Measurements from ENCODE around the gene PER3.

PER3 gene

DNA sequence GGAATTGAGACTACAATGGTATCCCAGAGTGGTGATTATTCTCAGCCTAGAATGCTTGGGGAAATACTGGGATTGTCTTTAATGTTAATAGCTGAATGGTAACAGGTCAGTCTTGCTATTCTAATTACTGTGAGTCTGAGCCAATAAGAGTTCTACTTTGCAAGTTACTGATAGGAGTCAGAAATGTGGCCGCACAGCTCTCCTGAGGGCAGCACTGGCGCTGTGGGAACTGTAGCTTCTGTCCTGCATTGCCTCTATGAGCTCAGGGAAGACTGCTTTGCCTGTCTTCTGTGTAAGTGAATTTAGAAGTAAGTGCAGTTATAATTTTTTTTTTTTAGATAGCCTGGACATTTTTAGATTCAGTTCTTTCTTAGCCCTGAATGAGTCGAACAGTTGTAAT is 23.0 kb upstream of the PER3 start:
- H3K4me3 ChIP-seq (ENCODE audit: low read depth, low read length) = no peak overlapping the region
- H3K27ac ChIP-seq (ENCODE audit: extremely low read depth, low read depth, low read length) = no peak overlapping the region
- H3K4me1 ChIP-seq (ENCODE audit: control insufficient read depth, insufficient read depth, low read length) = no peaks in the 10 kb centered on the region
- TF ChIP-seq ZNF202 (tag by site-specific recombination; IDR thresholded peaks at IDR 0.05; ENCODE audit: borderline replicate concordance) (no peak), ZIC2 (tag by site-specific recombination; IDR thresholded peaks at IDR 0.05) (no peak), ZNF830 (tag by site-specific recombination; IDR thresholded peaks at IDR 0.05; ENCODE audit: low read depth) (no peak), ZBTB8A (tag by site-specific recombination; IDR thresholded peaks at IDR 0.05) (no peak), ZNF184 (tag by site-specific recombination; IDR thresholded peaks at IDR 0.05) (no peak), ZNF416 (tag by site-specific recombination; IDR thresholded peaks at IDR 0.05) (no peak), ZNF629 (tag by site-specific recombination; IDR thresholded peaks at IDR 0.05) (no peak), SP3 (tag by site-specific recombination; IDR thresholded peaks at IDR 0.05) (no peak), HOXC10 (CRISPR knock-in tag; IDR thresholded peaks at IDR 0.05) (no peak)
- TF ChIP-seq, protein P1, sequence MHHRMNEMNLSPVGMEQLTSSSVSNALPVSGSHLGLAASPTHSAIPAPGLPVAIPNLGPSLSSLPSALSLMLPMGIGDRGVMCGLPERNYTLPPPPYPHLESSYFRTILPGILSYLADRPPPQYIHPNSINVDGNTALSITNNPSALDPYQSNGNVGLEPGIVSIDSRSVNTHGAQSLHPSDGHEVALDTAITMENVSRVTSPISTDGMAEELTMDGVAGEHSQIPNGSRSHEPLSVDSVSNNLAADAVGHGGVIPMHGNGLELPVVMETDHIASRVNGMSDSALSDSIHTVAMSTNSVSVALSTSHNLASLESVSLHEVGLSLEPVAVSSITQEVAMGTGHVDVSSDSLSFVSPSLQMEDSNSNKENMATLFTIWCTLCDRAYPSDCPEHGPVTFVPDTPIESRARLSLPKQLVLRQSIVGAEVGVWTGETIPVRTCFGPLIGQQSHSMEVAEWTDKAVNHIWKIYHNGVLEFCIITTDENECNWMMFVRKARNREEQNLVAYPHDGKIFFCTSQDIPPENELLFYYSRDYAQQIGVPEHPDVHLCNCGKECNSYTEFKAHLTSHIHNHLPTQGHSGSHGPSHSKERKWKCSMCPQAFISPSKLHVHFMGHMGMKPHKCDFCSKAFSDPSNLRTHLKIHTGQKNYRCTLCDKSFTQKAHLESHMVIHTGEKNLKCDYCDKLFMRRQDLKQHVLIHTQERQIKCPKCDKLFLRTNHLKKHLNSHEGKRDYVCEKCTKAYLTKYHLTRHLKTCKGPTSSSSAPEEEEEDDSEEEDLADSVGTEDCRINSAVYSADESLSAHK (tag by site-specific recombination; IDR thresholded peaks at IDR 0.05) = no peak
- TF ChIP-seq, protein P2, sequence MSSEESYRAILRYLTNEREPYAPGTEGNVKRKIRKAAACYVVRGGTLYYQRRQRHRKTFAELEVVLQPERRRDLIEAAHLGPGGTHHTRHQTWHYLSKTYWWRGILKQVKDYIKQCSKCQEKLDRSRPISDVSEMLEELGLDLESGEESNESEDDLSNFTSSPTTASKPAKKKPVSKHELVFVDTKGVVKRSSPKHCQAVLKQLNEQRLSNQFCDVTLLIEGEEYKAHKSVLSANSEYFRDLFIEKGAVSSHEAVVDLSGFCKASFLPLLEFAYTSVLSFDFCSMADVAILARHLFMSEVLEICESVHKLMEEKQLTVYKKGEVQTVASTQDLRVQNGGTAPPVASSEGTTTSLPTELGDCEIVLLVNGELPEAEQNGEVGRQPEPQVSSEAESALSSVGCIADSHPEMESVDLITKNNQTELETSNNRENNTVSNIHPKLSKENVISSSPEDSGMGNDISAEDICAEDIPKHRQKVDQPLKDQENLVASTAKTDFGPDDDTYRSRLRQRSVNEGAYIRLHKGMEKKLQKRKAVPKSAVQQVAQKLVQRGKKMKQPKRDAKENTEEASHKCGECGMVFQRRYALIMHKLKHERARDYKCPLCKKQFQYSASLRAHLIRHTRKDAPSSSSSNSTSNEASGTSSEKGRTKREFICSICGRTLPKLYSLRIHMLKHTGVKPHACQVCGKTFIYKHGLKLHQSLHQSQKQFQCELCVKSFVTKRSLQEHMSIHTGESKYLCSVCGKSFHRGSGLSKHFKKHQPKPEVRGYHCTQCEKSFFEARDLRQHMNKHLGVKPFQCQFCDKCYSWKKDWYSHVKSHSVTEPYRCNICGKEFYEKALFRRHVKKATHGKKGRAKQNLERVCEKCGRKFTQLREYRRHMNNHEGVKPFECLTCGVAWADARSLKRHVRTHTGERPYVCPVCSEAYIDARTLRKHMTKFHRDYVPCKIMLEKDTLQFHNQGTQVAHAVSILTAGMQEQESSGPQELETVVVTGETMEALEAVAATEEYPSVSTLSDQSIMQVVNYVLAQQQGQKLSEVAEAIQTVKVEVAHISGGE (tag by site-specific recombination; conservative IDR thresholded peaks at IDR 0.05; ENCODE audit: low read depth) = no peak
- H3K9me3 ChIP-seq (ENCODE audit: control insufficient read depth, insufficient read depth, low read depth, low read length) = no peaks in the 10 kb centered on the region
- CTCF ChIA-PET = interaction anchor here (8.7 to 10.0 kb wide), 2 partner anchors 8 to 95 kb away, joined by 76 to 95 read pairs; no protein-coding TSS in a partner anchor
- POLR2A ChIA-PET = interaction anchor here (0.6 kb wide), 1 partner anchor 56 kb away, joined by 3 read pairs; no protein-coding TSS in a partner anchor
- H3K36me3 ChIP-seq (ENCODE audit: control insufficient read depth in 2 of 2, insufficient read depth in 1 of 2, low read length in 2 of 2) = peaks cover 4 to 5% of the 10 kb centered on the region in 2 experiments; a peak in 1 of 3 replicates

DNA sequence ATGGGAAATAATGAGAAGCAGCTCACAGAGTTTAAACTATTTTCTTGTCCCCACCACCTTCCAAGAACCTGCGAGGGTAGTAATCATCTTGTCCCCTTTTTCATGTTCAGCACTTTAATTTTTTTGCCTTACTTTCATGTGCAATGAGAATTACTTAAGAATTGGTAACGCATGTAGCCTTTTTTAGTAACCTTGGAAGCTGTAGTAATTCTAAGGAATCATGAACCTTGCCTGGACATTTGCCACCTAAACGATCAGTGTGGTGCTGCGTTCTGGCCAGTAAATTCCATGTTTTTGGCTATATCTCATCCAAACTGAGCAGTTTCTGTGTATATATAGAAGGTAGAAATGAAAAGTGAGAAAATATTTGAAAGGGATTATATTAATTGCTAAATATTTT is 16.9 kb upstream of the PER3 start:
- H3K4me3 ChIP-seq (ENCODE audit: low read depth, low read length) = no peak overlapping the region
- ChIA-PET POLR2A (no interaction called here), CTCF (interaction anchor here (0.6 to 10.0 kb wide), 4 partner anchors 8 to 99 kb away, joined by 3 to 95 read pairs (median 16); no protein-coding TSS in a partner anchor)
- no peaks in the 10 kb centered on the region for H3K4me1 ChIP-seq (ENCODE audit: control insufficient read depth, insufficient read depth, low read length)
- H3K9me3 ChIP-seq (ENCODE audit: control insufficient read depth, insufficient read depth, low read depth, low read length) = no peaks in the 10 kb centered on the region
- TF ChIP-seq, protein P3, sequence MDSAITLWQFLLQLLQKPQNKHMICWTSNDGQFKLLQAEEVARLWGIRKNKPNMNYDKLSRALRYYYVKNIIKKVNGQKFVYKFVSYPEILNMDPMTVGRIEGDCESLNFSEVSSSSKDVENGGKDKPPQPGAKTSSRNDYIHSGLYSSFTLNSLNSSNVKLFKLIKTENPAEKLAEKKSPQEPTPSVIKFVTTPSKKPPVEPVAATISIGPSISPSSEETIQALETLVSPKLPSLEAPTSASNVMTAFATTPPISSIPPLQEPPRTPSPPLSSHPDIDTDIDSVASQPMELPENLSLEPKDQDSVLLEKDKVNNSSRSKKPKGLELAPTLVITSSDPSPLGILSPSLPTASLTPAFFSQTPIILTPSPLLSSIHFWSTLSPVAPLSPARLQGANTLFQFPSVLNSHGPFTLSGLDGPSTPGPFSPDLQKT (IDR thresholded peaks at IDR 0.05; ENCODE audit: borderline replicate concordance, low read depth, low read length) = no peak
- TF ChIP-seq ZNF548 (tag by site-specific recombination; IDR thresholded peaks at IDR 0.05) (no peak), ZNF571 (tag by site-specific recombination; IDR thresholded peaks at IDR 0.05) (no peak), ZNF707 (tag by site-specific recombination; IDR thresholded peaks at IDR 0.05) (no peak), ZNF184 (tag by site-specific recombination; IDR thresholded peaks at IDR 0.05) (no peak), ZFP69B (tag by site-specific recombination; IDR thresholded peaks at IDR 0.05) (no peak), ZNF549 (tag by site-specific recombination; IDR thresholded peaks at IDR 0.05) (no peak)
- TF ChIP-seq, protein P4, sequence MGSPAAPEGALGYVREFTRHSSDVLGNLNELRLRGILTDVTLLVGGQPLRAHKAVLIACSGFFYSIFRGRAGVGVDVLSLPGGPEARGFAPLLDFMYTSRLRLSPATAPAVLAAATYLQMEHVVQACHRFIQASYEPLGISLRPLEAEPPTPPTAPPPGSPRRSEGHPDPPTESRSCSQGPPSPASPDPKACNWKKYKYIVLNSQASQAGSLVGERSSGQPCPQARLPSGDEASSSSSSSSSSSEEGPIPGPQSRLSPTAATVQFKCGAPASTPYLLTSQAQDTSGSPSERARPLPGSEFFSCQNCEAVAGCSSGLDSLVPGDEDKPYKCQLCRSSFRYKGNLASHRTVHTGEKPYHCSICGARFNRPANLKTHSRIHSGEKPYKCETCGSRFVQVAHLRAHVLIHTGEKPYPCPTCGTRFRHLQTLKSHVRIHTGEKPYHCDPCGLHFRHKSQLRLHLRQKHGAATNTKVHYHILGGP (tag by site-specific recombination; IDR thresholded peaks at IDR 0.05) = no peak
- H3K27ac ChIP-seq (ENCODE audit: extremely low read depth, low read depth, low read length) = no peak overlapping the region
- no peaks in the 10 kb centered on the region for H3K36me3 ChIP-seq (ENCODE audit: control insufficient read depth in 2 of 2, insufficient read depth in 1 of 2, low read length in 2 of 2)

Measured in HEK293 (cell line).